Activated CD8-positive, alpha-beta T cell treated with anti-CD3 and anti-CD28 coated beads, Interleukin-2, amount 10 ng/mL, durations not matched to agents 7 days and 5 days (primary cell): Measurements from ENCODE around the gene HES2. TPM values are rescaled to one million over a fixed set of nuclear protein-coding genes. Genes with fewer than 3 reads are reported as not detected.
A peak's percentile ranks its signal among the peaks of the same experiment; 100 is the strongest.

Experiments
- ATAC-seq: fragments of 150-1000 bp; cut with Tn5 transposase; one replicate; pipeline ENCODE4 v1.10.0; 2021; ENCODE audit warnings: moderate library complexity
- CTCF ChIA-PET: fragments of 350-600 bp; sonication (Branson Sonifier 250); formaldehyde crosslinking; loops from one replicate; lab custom pipeline; 2021; ENCODE audit warnings: antibody characterized with exemption; lab: Charles Lee
- POLR2A ChIA-PET: fragments of 350-600 bp; sonication (Branson Sonifier 250); formaldehyde crosslinking; loops from one replicate; lab custom pipeline; 2021; ENCODE audit warnings: antibody characterized with exemption; lab: Charles Lee
- DNase-seq: peaks from one replicate; pipeline ENCODE4 v3.0.0-alpha.2; 2020
- H3K27ac Mint-ChIP-seq: one replicate; pipeline ENCODE4 v1.8.0; 2021; ENCODE audit warnings: mild to moderate bottlenecking, mixed read lengths
- H3K27me3 Mint-ChIP-seq: one replicate; pipeline ENCODE4 v1.8.0; 2021; ENCODE audit warnings: low read depth, mixed read lengths
- H3K36me3 Mint-ChIP-seq: one replicate; pipeline ENCODE4 v1.8.0; 2021; ENCODE audit warnings: low read depth, mixed read lengths
- H3K4me1 Mint-ChIP-seq: one replicate; pipeline ENCODE4 v1.8.0; 2021; ENCODE audit warnings: low read depth, mixed read lengths
- H3K4me3 Mint-ChIP-seq: one replicate; pipeline ENCODE4 v1.8.0; 2021; ENCODE audit warnings: mild to moderate bottlenecking, mixed read lengths
- H3K9me3 Mint-ChIP-seq: one replicate; pipeline ENCODE4 v1.8.0; 2022; ENCODE audit warnings: mixed read lengths; ENCODE audit not compliant: insufficient read depth
- total RNA-seq, 2 experiments: library from RNA; stranded (reverse); gene quantifications; one replicate each; pipeline ENCODE4 v1.2.3, GENCODE V29; 2021

The HES2 gene
- total RNA-seq, 2 experiments from 2014 or later: 0.05 to 0.45 TPM

DNA sequence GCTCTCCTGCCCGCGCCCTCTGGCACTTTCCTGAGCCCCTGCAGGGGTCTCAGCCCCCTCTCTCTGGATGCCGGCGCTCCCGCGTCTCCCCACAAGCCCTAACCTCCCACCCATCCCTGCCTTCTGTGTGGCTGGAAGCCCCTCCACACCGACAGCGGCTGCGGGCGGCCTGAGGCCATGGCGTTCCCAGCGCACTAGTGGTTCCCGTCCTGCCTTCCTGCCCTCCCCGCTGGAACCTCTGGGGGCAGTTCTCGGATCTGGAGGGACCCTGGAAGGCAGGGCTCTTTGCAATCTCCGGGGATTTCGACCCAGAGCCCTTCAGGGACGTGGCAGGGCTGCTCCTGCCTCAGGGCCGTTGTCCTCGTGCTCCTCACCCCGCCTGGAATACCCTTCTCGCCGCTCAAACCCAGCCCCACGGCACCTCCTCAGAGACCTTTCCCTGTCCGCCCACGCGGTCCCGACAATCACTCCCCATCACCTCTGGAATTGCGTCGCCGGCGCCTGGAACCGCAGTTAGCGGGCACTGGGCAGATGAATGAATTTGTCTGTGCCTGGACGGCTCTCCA lies 4.4 kb upstream of the HES2 start:
- DNase-seq (no peak), ATAC-seq (no peak)
- Mint-ChIP-seq H3K4me3 (peak overlapping the region; percentile 34), H3K27me3 (peaks cover 44% of the 10 kb centered on the region), H3K4me1 (peaks cover 15% of the 10 kb centered on the region), H3K27ac (no peak overlapping the region), H3K9me3 (no peaks in the 10 kb centered on the region), H3K36me3 (no peaks in the 10 kb centered on the region)
- CTCF ChIA-PET: interaction anchor here (1.2 to 5.6 kb wide), 17 partner anchors 10 to 178 kb away, joined by 3 to 103 read pairs (median 7); partner anchors contain the start of genes ACOT7, PLEKHG5 and TNFRSF25
- POLR2A ChIA-PET: no interaction called here

GRCh38 chr1:6423321-6423999 lies 3.7 kb upstream of the HES2 start:
- ATAC-seq: peak; percentile 65
- H3K36me3 Mint-ChIP-seq: no peaks in the 10 kb centered on the region
- H3K4me1 Mint-ChIP-seq: peaks cover 15% of the 10 kb centered on the region
- CTCF ChIA-PET: interaction anchor here (0.7 to 5.6 kb wide), 32 partner anchors 10 to 233 kb away, joined by 3 to 103 read pairs (median 4); partner anchors contain the start of genes ACOT7, NOL9, PLEKHG5 and TNFRSF25
- DNase-seq: peak; percentile 75
- no peaks in the 10 kb centered on the region for H3K9me3 Mint-ChIP-seq
- no peak overlapping the region for H3K27ac Mint-ChIP-seq
- H3K4me3 Mint-ChIP-seq: no peak overlapping the region
- POLR2A ChIA-PET: no interaction called here
- H3K27me3 Mint-ChIP-seq: peaks cover 48% of the 10 kb centered on the region

DNA sequence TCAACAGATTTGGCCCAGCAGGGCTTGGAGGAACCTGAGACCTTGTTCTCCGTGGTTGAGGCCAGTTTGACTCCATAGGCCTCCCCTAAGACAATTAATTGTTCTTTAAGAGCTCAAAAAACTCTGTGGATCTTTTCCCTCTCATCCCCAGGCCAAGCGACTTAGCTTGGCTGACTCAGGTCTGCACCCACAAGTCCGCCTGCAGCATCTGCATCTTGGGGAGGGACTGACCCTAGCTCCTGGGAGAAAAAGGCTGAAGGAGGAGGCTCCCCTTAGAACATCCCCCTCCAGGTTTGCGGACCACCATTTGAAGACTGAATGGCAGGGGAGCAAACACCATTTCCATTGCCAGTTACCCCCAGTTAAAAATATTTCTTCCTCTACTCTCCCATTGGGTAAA lies 1.5 kb upstream of the HES2 start:
- no peak for DNase-seq
- ChIA-PET CTCF (interaction anchor here (1.3 to 5.6 kb wide), 6 partner anchors 19 to 175 kb away, joined by 3 to 103 read pairs (median 12); partner anchors contain the start of genes ACOT7, NOL9 and PLEKHG5), POLR2A (no interaction called here)
- Mint-ChIP-seq H3K4me3 (no peak overlapping the region), H3K27ac (no peak overlapping the region), H3K27me3 (peaks cover 62% of the 10 kb centered on the region), H3K9me3 (no peaks in the 10 kb centered on the region), H3K4me1 (peaks cover 15% of the 10 kb centered on the region), H3K36me3 (no peaks in the 10 kb centered on the region)
- no peak for ATAC-seq

DNA sequence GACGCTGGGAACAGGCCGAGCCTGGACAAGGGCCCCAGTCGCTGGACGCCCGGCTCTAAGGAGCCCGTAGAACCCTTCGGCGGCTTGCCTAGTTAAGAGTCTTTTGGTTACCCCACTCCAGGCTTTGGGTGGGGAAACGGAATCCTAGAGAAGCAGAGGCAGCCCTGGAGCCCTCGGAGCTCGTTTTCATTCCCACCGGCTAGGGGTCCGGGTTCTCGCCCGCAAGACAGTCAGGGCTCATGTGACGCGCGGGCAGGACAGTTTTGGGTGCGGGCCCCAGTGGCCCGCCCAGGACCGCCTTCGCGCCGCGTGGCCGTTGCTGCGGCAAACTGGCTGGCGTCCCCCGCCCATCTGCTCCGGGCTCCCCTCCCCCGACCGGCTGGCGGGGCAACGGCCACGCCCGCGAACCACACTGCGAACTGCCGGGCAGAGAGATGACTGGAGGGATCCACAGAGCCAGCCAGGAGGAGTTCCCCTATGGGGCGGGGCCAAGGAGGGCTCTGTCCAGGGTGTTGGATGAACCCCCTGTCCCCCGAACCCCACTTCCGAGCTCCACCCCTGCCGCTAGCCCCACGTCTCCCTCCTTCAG lies 829 bp upstream of the HES2 start:
- H3K27ac Mint-ChIP-seq: no peak overlapping the region
- H3K36me3 Mint-ChIP-seq: no peaks in the 10 kb centered on the region
- H3K9me3 Mint-ChIP-seq: no peaks in the 10 kb centered on the region
- peaks cover 17% of the 10 kb centered on the region for H3K4me1 Mint-ChIP-seq
- no peak overlapping the region for H3K4me3 Mint-ChIP-seq
- ChIA-PET POLR2A (interaction anchor here (0.6 kb wide), 1 partner anchor 162 kb away, joined by 3 read pairs; no protein-coding TSS in a partner anchor), CTCF (interaction anchor here (1.3 to 5.6 kb wide), 6 partner anchors 15 to 174 kb away, joined by 3 to 103 read pairs (median 6); partner anchors contain the start of genes NOL9 and PLEKHG5)
- DNase-seq (no peak), ATAC-seq (no peak)
- H3K27me3 Mint-ChIP-seq: peaks cover 65% of the 10 kb centered on the region

DNA sequence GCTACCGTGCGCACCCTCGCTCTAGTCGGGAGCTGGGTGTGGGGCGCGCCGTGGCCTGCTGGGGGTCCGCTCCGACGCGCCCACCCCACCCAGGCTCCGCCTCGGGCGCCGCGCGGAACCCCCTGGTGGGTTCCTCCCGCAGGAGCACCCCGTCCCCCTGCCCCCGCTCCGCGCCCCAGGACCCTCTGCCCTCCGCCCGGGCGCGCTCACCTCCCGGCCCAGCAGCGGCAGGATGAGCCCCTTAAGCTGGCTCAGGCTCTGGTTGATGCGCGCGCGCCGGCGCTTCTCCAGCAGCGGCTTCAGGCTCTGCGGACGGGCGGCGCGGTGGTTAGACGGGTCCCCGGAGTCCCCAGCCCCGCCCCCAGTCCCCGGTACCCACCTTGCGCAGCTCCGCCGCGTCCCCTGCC lies 319 bp downstream of the HES2 start:
- Mint-ChIP-seq H3K4me1 (peaks cover 27% of the 10 kb centered on the region), H3K4me3 (no peak overlapping the region), H3K9me3 (no peaks in the 10 kb centered on the region), H3K27ac (no peak overlapping the region), H3K27me3 (peaks cover 72% of the 10 kb centered on the region), H3K36me3 (no peaks in the 10 kb centered on the region)
- peak; percentile 17 for ATAC-seq
- CTCF ChIA-PET: interaction anchor here (0.9 to 5.6 kb wide), 4 partner anchors 14 to 173 kb away, joined by 3 to 103 read pairs (median 4); no protein-coding TSS in a partner anchor
- POLR2A ChIA-PET: no interaction called here
- no peak for DNase-seq

DNA sequence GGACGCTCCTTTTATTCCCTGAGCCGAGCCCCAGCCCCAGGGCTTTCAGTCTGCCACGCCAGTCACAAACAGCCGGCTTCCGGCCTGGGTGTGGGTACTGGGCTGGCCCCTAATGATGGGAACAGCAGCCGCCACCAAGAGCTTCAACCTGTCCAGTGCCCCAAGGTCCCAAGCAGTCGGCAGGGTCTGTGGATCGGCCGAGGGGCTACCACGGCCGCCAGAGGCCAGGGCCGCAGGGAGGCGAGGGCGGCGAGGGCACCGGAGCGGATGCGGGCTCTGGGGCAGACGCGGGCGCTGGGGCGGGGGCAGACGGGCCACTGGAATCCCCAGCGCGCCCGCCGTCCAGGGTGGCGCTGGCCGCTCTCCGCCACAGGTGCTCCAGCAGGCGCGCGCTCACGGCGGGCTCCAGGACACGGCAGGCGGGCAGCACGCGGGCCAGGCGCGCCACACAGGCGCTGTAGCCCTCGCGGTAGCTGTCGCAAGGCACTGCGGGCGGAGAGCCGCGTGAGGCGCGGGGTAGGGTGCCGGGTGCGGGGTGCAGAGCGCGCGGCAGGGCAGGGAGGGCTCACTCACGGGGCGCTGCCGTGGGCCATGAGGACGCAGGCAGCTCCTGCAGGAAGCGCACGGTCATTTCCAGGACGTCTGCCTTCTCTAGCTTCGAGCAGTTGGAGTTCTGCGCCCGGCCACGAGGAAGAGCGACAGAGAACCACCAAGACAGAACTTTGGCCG lies 887 bp downstream of the HES2 start:
- H3K9me3 Mint-ChIP-seq: no peaks in the 10 kb centered on the region
- ATAC-seq (no peak), DNase-seq (no peak)
- H3K27ac Mint-ChIP-seq: no peak overlapping the region
- H3K4me1 Mint-ChIP-seq: peaks cover 25% of the 10 kb centered on the region
- no peaks in the 10 kb centered on the region for H3K36me3 Mint-ChIP-seq
- ChIA-PET POLR2A (no interaction called here), CTCF (interaction anchor here (0.9 to 5.6 kb wide), 4 partner anchors 14 to 172 kb away, joined by 3 to 103 read pairs (median 4); no protein-coding TSS in a partner anchor)
- peaks cover 71% of the 10 kb centered on the region for H3K27me3 Mint-ChIP-seq
- no peak overlapping the region for H3K4me3 Mint-ChIP-seq

GRCh38 chr1:6417961-6418667 lies 1.6 kb downstream of the HES2 start:
- ATAC-seq (no peak), DNase-seq (no peak)
- Mint-ChIP-seq H3K9me3 (no peaks in the 10 kb centered on the region), H3K4me3 (no peak overlapping the region), H3K27ac (no peak overlapping the region), H3K4me1 (peaks cover 24% of the 10 kb centered on the region), H3K36me3 (no peaks in the 10 kb centered on the region), H3K27me3 (peaks cover 69% of the 10 kb centered on the region)
- CTCF ChIA-PET: no interaction called here
- POLR2A ChIA-PET: no interaction called here

GRCh38 chr1:6416906-6417305 lies 2.8 kb downstream of the HES2 start:
- DNase-seq (no peak), ATAC-seq (no peak)
- ChIA-PET POLR2A (no interaction called here), CTCF (interaction anchor here (1.1 kb wide), 1 partner anchor 21 kb away, joined by 3 read pairs; no protein-coding TSS in a partner anchor)
- H3K9me3 Mint-ChIP-seq: no peaks in the 10 kb centered on the region
- no peak overlapping the region for H3K27ac Mint-ChIP-seq
- H3K4me3 Mint-ChIP-seq: no peak overlapping the region
- no peaks in the 10 kb centered on the region for H3K36me3 Mint-ChIP-seq
- H3K4me1 Mint-ChIP-seq: peaks cover 24% of the 10 kb centered on the region
- H3K27me3 Mint-ChIP-seq: peaks cover 70% of the 10 kb centered on the region

GRCh38 chr1:6416295-6416656 lies 3.4 kb downstream of the HES2 start:
- Mint-ChIP-seq H3K27me3 (peaks cover 66% of the 10 kb centered on the region), H3K36me3 (no peaks in the 10 kb centered on the region), H3K4me3 (no peak overlapping the region), H3K4me1 (peaks cover 20% of the 10 kb centered on the region), H3K9me3 (no peaks in the 10 kb centered on the region), H3K27ac (no peak overlapping the region)
- ChIA-PET CTCF (interaction anchor here (1.1 kb wide), 1 partner anchor 21 kb away, joined by 3 read pairs; no protein-coding TSS in a partner anchor), POLR2A (no interaction called here)
- DNase-seq (no peak), ATAC-seq (no peak)

GRCh38 chr1:6414881-6415626 lies 4.7 kb downstream of the HES2 start:
- H3K4me3 Mint-ChIP-seq: no peak overlapping the region
- peaks cover 61% of the 10 kb centered on the region for H3K27me3 Mint-ChIP-seq
- H3K9me3 Mint-ChIP-seq: no peaks in the 10 kb centered on the region
- no peak for DNase-seq
- CTCF ChIA-PET: interaction anchor here (0.9 to 4.7 kb wide), 14 partner anchors 8 to 169 kb away, joined by 3 to 21 read pairs (median 6); no protein-coding TSS in a partner anchor
- POLR2A ChIA-PET: no interaction called here
- H3K4me1 Mint-ChIP-seq: peaks cover 15% of the 10 kb centered on the region
- no peak for ATAC-seq
- no peaks in the 10 kb centered on the region for H3K36me3 Mint-ChIP-seq
- no peak overlapping the region for H3K27ac Mint-ChIP-seq
